Middle frontal gyrus (tissue), 1 donor: Measurements from ENCODE around the gene ACOXL.
"Not testable (repeated sequence)": the region's sequence is repeated elsewhere in the genome, so short reads cannot be mapped to it uniquely, and the experiment has no call there.

Source experiments
- DNase-seq: peaks from one replicate; pipeline ENCODE4 v3.0.0-alpha.2; 2015; ENCODE audit warnings: low spot score; ENCODE audit errors: extremely low spot score

Gene ACOXL

GRCh38 chr2:111032721-111033429, 300.5 kb downstream of the ACOXL start:
- DNase-seq = no peak

- DNase-seq = no peak
Measured at GRCh38 chr2:111034146-111034545, 301.8 kb downstream of the ACOXL start.

- DNase-seq = no peak
Measured at GRCh38 chr2:111034606-111035005, 302.2 kb downstream of the ACOXL start.

DNA sequence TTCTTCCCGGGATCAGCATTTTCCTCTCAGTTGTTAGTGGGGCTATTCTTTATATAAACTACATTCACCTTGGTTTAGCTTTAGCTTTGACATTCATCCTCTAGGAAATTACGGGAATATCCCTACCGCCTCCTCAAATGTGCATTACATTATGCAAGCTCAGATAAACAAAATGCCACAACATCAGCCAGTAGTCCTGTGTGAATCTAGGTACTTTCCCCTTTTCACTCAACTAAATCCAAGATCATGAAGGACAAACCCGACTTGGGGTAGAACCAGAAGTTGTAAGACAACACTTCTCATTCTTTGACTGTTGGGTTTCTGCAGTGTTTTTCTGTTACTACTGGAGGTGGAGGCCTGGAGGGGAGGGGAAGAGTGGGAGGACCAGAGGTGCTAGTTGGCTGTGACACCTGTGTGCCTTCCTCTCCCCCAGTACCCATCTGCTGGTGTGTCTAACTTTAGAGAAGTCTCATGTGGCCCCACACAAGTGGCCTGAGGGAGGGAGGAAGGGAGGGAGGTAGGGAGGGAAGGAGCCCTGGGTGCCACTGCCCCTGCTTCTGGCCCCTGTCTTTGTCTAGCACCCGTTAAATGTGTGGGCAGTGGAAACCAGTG, 303.6 kb downstream of the ACOXL start:
- DNase-seq = no peak

DNA sequence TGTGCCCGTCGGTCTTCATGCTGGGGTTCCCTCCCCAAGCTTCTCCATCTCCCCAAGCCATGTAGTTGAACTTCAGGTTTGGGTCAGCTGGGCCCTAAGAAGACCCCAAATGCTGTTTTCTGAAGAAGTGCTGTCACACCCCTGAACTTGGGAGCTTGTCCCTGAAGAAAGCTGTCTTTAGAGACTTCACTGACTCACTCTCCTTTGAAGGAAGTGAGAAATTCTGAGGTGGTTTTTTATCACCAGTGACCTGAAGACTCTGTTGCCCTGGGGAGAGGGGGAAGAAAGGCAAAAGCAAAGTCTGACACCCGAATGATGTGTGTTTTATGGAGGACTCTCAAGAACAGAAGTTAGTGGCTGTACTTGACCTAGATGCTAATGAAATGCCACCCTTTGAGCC, 304.8 kb downstream of the ACOXL start:
- no peak for DNase-seq

DNA sequence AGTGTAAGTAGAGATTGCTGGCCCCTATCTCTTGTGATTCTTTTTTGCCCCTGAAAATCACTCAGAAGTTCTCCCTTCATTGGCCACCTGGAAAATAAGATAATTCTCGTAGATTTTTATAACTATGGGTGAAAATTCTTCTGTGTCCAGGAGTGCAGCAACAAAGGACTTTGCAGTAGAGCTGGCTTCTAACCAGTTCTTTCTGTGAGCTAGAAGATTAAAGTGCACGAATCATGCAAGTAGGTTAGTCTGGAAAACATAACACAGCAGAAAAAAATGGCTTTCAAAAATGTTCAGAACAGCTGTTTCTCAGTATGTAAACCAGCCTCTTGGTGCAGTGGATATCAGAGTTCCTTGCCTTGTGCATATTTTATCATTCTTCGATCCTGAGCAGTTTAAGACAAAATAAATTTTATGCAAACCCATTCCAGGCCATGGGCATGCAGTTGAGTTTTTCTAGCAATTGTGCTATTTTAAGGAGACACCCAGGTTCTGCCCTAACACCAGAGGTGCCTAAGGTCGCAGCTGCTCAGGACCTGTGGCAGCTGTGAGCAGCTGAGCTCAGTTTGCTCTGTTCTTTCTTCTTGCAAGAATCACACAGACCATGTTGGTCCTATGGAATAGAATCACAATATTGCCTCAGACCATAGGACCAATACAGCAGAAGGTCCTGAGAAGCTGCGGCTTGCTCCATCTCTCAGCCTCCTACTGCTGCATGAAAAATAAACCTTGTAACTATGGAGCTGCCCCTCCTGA, 307.4 kb downstream of the ACOXL start:
- DNase-seq = no peak

DNA sequence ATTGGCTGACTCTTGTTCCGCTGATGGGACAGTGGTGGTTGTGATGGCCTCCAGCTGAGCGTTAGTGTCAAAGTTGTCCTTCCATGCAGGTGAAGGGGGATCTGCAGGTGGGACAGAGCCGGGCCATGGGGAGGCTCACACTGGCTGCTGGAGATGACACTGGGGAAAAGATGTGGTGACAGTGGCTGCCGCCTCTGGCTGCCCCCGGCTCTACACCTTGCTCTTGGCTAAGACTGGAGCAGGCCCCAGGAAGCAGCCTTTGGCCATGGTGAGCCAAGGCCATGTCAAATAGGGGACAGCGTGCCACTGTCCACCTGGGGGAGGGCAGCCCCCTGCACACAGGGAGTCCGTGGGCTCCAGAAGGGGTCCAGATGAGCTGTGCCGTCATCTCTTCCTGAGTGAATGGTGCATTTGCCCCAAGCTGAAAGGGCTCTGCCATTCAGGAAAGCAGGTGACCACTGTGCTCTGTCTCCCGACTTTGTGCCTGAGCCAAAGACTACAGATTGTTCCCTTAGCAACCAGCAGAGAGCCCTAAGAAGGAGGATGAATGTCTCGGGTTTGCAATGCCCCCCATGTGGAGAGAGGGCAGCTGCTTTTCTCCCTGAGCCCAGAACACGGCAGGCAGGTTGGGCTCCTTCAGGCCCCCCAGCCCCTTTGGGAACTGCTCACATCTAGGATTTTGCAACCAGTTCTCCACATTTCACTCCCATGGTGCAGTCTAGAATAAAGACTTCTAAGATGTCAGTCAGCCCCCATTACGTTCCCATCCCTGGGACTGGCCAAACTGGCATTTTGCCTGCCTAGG, 309.2 kb downstream of the ACOXL start:
- no peak for DNase-seq

DNA sequence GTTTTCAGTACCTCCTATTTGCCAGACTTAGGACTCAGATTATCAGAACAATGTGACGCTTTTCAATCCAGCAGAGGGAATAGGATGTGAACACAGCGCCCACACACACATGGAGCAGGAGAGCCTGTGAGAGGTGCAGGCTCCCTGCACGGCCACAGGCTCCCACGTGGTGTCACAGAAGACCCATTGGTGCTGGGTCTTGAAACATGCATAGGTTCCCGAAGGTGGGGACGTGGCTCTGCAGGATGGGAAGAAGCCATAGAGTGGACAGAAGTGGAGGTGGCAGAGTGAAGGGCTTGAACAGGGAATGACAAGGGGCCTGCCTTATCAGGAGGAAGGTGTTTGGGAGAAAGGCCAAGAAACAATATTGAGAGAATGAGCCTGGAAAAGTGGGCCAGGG, 309.9 kb downstream of the ACOXL start:
- DNase-seq = no peak

DNA sequence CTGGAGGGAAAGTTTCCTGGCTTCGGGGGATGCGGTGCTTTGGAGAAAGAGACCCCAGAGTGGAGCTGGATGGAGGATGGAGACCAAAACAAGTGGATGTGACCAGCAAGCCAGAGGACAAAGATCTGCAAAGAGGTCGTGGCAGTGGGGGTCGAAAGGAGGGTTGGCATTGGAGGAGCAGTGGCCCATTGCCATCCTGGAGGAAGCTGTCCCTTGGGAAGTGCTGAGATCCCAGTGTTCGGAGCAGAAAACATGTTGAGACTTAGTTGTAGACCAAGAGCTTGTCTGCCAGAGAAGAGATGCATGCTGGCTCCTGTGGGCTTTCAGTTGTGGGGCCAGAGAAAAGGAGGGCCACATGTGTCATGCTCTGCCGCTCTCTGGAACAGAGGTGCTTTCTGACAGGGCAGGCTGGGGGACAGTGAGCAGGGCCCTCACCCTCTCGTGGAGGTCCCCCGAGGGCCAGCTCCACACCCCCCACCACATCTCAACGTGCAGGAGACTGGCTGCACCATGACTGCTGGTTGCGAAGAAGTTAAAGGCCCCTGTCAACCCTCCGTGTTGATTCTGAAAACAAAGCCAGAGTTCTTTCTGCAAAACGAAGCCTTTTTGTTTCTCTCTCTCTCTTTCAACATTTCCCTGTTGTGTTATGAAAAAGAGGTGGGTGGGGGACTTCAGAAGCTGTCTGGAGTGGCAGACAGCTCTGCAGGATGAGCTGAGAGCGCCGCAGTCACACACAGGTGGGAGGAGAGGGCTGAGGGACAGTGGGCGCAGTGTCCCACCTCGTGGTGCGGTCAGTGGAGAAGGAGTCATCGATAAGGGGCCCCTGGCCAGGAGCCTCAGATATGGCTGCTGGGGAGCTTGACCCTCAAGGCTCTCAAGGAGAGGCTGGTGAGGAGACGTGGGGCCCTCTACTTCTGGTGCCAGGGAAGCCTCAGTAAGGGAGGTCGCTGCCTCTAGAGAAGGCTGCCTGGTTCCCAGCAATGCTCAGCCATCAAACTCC, 310.7 kb downstream of the ACOXL start:
- DNase-seq = no peak

DNA sequence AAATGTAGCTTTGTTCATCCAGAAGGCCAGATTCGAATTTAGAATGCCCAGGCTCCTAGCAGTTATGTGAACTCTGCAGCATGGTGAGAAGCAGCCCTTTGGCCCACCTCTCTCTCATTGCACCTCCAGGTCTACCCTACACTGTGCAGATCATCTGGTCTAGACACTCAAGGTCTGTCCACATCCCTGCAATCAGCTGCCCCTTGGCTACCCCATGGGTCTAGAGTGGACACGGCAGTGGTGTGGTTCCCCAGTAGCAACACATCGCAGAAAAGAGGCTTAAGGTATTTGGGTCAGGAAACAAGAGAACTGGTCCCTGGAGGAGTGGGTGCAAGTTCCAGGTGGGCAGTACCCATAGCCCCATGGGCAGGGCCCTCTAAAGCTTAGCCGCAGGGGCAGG, 311.7 kb downstream of the ACOXL start:
- DNase-seq = no peak

GRCh38 chr2:111045236-111045635, 312.9 kb downstream of the ACOXL start:
- DNase-seq = not testable (repeated sequence)

GRCh38 chr2:111045771-111046444, 313.5 kb downstream of the ACOXL start:
- DNase-seq = no peak

- no peak for DNase-seq
Measured at GRCh38 chr2:111046670-111047069, 314.3 kb downstream of the ACOXL start.

- DNase-seq = no peak
Measured at GRCh38 chr2:111048856-111049768, 316.7 kb downstream of the ACOXL start.

DNA sequence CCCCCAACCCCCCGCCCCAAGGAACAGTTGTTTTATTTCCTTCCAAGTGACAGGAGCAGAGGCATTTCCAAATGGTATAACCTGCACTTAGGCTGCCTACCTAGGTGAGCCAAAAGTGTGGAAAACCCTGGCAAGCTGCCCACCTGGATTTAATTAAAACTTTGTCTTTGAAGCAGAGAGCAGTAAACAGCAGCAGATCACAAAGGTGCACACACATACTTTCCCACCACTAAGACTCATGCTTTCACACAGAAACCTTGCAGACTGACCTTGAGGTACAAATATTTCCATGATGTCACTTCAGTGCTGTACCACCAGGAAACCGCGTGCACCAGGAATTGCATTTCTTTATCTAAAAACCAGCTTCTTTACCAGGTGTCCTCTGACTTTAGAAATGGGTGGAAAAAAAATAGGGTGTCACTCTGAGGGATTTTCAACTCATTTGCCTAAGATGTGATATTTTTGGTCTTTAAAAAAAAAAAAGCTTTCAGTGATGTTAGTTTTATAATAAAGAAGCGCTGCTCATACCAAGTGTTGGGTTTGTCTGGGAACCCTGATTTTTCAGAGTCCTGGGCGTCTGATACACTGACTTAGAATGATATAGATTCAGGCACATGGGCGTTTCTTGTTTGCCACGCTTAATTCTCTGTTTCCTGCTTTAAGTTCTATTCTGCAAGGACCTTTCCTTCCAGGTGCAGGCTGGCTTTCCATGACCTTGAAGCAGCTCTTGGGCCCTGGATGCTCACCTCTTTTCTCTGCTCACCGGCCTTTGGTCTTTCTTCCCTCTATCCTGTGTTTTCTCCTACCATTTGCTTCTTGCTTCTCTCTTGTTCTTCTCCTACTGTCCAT, 317.6 kb downstream of the ACOXL start:
- no peak for DNase-seq

DNA sequence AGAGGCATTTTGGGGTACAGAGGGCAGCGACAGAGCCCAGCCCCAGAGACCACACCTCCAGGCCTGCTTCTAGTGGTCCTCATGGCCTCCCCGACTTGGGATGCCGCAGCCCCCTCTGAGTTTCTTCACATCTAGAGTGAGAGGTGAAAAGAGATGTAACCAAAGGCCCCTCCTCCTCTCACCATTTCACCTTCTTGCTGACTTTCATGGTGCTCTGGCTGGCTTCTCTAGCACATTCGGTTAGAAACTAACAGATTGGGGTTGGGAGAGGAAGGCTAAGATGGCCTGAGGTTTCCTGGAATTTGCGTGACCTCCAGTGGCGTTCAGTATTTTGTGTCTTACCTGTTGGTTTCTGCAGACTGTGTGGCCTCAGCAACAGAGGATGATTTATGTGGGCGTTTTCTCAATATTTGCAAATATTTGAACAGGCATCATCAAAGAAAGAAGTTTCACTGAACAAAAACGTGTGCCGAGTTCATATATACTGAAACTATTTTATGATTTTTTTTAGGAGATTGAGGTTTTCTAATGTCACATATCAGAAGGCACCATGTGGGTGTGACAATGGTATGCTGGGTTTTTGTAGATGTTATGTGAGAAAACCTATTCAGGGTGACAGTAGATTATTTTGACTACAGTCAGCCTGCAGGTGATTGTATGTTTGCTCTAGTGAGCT, 318.5 kb downstream of the ACOXL start:
- DNase-seq = no peak

GRCh38 chr2:111052621-111053020, 320.2 kb downstream of the ACOXL start:
- DNase-seq = no peak
